GM21619 (cell line): Measurements from ENCODE around the gene UBE2D3.
"Not testable (repeated sequence)": the region's sequence is repeated elsewhere in the genome, so short reads cannot be mapped to it uniquely, and the experiment has no call there.

Experiments
- ATAC-seq: cut with Tn5 transposase; IDR thresholded peaks from one replicate; pipeline ENCODE4 v1.9.1; 2021; ENCODE audit not compliant: unreplicated experiment

The UBE2D3 gene

DNA sequence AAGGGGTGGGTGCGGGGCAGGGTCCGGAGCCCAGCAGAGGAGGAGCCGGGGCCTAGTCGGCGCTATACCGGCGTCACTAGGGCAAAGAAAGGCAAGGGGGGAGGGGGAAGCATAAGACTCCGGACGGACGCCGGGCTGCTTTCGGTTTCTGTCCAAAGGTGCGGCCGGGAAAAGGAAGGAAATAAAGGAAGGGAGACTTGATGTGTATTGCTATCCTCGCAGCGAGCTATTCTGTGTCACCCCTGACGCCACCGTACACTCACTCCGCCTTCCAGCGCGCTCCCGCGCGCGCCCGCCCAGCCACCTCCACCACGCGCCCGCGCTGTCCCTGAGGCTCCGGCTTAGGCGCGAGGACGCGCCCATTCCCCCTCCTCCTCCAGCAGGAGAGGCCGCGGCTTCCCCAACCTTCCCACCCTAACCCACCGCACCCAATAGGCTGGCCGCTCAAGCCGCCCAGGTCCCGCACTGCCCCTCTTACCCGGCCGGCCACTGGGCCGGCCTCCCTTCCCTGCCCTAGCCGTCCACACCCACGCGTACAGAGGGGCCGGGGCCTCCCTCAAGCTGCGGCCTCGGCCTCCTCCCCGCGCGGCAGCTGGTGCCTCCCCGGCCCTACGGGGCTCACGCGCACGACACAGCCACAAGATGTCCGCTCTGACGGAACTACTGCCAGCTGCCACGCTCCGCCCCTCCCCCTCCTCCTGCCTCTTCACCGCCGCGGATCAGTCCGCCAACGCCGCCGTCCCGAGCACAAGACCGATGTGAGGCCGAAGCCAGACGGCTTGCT, at the start of gene UBE2D3:
Gene UBE2D3, minus strand, starts transcription at position 662 of the 784 bp plus-strand sequence. CDS start 1,043 bp downstream, outside the sequence.
- ATAC-seq = peak; percentile 24

DNA sequence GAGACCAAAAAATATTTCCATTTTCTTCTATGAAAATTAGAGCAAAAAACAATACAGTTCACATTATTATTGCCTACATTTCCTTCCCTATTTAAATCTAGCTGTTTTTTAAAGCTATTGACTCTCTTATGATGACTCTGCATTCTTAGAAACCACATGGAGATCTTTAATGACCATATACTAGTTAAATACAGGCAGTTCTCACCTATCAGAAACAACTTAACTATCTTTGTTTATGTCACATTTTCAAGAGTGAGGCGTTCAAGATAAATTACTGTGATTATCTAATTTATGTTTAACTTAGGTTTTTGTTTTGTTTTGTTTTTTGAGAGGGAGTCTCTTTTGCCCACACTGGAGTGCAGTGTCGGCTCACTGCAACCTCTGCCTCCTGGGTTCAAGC, 44.4 kb upstream of the UBE2D3 start:
- ATAC-seq = no peak

DNA sequence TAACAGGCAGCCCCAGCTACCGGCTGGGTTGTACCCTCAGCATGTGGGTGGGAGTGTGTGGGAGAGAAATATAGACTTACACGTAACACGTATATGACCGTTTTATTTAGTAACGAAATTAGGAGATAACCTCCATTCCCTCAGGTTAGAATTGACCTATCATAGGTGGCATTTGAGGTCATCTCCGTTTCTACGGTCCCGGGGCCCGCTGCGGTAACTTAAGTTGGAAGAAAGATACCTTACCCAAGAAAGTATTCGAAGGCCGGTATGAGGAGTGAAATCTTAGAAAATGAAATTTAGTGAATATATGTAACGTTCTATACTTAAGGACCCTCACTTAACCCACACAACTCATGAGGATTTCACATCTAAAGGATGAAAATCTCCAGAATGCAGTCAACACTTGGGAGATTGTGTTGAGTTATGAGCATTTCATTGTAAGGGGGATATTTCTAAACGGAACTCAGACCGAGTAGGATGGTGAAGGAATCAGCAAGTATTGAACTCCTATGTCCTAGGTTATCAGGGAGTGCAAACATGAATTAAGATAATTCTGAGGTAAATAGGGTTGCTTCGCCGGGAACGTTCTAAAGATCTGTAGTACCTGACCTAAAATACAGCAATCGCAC, 42.3 kb upstream of the UBE2D3 start:
- peak; percentile 20 for ATAC-seq

DNA sequence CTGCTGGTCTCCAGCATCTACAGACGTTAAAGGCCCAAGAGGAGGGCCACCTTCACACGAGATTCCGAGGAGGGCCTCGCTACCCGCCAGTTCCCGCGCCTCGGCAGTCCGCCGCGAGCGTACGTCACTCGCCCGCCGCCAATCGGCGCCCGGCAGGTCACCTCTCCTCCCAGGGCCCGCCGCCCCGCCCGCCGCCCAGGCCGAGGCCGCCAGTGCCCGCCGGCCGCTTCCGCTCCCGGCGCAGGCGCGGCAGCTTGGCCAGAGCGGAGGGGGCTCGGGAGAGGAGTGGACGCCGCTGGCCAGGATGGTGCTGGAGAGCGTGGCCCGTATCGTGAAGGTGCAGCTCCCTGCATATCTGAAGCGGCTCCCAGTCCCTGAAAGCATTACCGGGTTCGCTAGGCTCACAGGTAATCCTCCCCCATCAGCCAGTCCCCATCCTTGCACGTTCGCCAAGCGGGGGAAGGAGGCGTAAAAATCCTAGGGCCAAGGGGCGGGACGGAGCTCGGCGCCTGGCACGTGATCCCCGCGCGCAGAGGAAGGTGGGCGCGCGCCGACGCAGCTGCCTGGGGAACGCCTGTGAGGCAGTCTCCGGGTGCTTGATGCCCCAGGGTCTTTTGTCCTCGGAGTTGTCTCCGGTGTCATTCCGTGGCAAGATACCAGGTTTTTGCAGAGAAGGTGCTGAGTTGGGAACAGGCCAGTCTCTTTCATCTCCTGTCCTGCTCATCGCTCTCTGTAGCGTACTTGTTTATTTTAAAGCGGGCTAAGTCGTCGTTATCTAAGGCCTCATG, 41.6 kb upstream of the UBE2D3 start, which contains the start of gene CISD2:
Gene CISD2, plus strand, starts transcription at position 212 of the 788 bp plus-strand sequence. Its CDS starts 93 bp downstream, at position 305.
- peak; percentile 82 for ATAC-seq

DNA sequence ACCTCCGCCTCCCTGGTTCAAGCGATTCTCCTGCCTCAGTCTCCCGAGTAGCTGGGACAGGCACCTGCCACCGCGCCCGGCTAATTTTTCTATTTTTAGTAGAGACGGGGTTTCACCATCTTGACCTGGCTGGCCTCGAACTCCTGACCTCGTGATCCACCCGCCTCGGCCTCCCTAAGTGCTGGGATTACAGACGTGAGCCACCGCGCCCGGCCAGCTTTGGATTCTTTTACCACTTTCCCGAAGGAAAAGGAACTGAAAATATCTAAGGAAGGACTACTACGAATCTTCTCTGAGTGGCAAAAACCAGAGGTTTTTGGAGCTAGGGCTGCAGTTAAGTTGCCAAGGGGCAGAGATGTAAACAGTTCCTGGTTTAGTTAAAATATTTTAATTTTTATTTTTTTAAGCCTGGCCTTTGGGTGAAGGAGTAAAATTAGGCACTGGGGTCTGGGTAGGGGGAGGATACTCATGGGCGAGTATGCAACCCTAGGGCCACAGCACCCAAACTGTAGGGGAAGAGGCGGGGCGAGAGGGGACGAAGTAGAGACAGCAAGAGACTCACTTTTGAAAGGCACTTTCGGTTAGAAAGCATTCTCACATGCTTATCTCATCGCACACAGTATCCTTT, 40.9 kb upstream of the UBE2D3 start:
- ATAC-seq = no peak

DNA sequence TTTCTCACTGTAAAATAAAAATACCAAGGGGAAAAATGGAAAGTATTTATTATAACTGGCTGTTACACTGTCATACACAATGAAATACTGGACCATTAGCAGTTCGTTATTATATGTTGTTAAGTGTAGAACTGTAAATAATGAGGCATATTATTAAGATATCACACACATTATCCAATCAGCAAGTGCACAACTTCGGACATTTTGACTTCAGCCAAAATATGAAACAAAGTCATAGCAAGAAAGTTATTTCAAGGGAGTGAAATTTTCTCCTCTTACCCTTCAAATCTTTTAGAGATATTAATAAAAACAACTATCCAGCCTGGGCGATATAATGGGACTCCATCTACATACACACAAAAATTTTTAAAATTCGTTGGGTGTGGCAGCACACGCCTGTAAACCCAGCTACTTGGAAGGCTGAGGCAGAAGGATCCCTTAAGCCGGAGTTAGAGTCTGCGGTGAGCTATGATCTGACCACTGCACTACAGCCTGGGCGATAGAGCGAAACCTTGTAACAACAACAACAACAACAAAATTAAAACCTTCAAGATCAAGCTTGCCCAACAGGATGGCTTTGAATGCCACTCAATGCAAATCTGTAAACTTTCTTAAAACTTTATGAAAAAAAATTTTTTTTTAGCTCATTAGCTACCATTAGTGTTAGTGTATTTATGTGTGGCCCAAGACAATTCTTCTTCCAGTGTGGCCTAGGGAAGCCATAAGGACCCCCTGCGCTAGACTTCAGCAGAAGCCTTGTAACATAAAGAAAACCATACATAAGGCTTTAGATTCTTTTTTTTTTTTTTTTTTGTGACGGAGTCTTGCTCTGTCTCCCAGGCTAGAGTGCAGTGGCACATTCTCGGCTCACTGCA, 40.2 kb upstream of the UBE2D3 start:
- peak; percentile 7 for ATAC-seq

DNA sequence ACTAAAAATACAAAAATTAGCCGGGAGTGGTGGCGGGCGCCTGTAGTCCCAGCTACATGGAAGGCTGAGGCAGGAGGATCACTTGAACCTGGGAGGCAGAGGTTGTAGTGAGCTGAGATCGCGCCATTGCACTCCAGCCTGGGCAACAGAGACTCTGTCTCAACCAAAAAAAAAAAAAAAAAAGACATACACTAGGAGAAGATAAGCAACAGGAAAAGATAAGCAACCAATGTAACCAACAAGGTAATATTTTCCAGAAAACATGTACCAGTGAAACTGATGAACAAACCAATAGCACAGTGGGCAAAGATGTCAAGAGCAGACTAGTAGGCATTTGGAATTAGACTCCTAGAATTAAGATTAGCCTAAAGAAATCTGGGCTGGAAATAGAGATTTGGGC, 38.0 kb upstream of the UBE2D3 start:
- not testable (repeated sequence) for ATAC-seq

DNA sequence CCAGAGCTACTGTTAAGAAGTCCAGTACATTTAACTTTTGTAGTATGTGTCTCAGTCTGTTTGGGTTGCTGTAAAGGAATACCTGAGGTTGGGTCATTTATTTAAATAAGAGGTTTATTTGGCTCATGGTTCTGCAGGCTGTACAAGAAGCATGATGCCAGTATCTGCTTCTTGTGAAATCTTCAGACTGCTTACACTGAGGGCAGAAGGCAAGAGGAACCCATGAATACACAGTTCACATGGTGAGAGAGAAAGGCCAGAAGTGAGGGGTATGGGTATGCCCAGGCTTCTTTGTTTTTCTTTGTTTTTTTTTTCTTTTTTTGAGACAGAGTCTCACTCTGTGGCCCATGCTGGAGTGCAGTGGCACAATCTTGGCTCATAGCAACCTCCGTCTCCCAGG, 35.4 kb upstream of the UBE2D3 start:
- no peak for ATAC-seq

DNA sequence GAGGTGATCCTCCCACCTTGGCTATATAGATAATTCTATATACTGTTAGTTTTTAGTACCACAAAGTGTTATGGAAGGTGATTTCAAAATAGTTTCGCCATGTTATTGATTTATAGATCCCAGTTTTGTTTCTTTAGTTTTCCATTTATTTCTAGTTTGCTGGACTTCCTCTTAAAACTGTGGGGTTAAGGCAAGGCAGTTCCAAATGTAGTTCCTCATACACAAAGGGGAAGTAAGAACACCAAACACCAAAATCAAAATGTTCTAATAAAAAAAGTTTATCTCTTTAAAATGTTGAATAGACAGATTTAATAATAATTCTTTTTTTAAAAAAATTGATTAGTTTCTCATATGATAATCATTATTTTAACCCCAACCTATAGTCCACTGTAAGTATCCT, 34.7 kb upstream of the UBE2D3 start:
- ATAC-seq = no peak

DNA sequence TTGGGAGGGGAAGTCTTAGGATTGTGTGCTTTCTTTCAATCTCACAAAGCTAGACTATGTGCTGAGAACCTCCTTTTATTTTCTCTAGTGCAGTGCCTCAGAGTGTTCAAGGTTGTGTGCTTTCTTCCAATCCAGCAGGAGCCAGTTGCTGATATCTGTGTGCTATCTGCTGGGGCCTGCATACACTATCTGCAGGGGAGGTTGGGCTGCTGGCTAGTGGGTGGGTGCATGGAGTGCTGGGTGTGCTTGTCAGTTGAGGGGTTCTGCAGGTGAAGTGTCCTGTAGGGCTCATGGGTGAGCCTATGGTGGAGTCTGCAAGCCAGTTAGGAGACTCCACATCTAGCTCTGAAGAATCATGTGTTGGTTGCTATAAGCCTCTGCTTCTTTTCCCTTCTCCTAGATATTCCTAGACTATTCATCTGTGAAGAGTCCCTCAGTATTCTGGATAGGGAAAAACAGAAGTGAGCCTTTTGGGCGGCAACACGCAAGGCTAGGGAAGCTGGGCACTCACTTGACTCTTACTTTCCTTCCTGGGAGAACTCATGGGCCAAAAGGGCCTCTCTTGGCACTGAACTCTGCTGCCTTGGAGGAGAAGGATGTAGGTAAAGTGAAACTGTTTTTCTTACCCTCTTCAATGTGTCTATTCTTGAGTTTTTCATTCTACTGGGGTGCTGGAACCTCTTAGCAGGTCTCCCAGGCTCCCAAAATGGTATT, 33.4 kb upstream of the UBE2D3 start:
- no peak for ATAC-seq

DNA sequence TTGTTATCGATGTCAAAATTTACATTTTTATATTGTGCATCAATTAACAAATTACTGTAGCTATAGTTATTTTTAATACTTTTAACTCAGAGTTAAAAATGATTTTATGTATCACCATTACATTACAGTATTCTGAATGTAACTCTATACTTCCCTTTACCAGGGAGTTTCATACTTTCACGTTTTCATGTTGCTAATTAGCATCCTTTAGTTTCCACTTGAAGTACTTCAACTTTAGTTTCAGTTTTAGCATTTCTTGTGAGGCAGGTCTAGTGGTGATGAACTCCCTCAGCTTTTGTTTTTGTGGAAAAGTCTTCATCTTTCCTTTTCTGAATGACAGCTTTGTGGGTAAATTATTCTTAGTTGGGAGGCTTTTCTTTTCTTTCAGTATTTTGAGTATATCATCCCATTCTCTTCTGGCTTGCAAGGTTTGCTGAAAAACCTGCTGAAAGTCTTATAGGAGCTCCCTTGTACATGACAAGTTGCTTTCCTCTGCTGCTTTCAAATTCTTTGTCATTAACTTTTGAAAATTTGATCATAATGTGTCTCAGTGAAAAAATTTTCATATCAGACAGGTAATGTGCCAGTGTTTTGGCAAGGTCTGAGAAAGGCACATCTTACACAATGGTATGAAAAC, 31.6 kb upstream of the UBE2D3 start:
- no peak for ATAC-seq

DNA sequence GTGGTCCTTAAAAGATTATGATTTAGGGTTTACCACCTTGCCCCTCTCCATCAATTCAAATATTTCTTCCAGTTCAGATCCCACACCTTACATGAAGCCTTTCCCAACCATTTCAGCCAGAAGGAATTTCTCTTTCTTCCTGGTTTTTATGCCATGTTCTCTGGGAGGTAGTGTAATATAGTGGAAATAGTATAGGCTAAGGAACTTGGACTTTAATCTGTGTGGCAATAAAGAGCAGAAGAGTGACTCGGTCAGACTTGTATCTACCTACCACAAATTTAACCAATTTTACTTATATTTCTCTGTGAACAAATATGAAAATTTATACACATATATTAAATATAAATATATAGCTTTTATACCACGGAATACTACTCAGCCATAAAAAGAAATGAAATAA, 23.0 kb upstream of the UBE2D3 start:
- ATAC-seq = no peak

DNA sequence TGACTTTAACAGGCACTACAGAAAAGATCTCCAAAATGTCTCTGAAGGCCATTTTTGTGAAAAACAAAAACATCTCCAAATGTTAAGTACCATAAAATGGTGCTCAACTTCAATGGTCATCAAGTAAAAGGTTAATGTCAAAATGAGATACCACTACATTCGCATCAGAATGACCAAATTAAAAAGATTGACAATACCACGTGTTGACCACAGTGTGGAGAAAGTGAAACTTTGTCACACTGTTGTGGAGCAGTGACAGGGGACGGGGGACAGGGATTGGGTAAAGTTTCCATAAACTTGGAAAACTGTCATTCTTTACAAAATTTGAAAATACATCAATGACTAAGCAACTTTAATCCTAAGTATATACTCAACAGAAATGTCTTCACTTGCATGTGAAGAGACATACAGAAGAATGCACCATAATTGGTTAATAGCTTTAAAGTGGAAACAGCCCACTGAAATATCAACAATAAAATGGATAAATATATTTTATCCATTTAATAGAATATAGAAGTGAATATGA, 22.3 kb upstream of the UBE2D3 start:
- no peak for ATAC-seq

DNA sequence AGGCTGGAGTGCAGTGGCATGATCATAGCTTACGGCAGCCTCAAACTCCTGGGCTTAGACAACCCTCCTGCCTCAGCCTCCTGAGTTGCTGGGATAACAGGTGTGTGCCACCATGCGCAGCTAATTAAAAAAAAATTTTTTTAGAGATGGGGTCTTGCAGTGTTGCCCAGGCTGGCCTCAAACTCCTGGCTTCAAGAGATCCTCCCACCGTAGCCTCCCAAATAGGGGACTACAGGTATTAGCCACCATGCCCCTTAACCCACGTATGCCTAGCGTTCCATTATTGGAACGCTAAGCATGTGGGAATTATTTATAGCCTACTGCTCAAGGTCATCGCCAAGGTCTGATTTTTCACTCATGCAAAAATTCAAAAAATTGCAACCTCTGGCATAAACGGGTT, 20.3 kb upstream of the UBE2D3 start:
- no peak for ATAC-seq

DNA sequence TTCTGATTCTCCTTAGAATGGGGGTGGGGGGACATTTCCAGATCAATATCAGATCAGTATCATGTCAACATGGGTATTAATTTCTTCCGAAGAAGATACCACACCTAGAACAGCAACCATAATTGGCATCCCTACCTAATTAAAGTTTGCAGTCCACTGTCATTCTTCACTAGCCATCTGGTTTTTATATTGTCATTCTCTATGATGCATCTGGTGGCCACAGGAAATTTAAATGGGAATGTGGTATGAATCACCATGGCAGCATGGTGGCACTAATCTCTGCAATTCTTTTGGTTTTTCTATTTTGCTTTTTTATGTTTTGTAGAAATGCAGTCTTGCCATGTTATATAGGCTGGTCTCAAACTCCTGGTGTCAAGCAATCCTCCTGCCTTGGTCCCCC, 16.6 kb upstream of the UBE2D3 start:
- no peak for ATAC-seq

DNA sequence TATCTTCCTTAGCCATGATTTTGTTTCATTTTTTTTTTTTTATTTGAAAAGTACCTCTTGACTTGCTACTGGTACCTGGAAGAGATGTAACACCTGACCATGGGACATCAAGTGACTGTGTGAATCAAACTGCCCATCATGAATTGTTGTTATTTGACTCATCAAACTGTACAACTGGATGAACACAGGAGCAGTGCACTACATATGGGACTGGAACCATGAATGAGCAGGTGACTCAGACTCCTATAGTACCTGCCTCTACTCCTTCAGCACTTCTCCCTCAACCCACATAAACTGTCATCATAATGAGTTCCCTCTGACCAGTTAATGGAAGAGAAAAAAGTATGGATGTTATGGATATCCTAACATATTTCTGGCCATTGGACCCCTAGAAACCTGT, 15.9 kb upstream of the UBE2D3 start:
- no peak for ATAC-seq

DNA sequence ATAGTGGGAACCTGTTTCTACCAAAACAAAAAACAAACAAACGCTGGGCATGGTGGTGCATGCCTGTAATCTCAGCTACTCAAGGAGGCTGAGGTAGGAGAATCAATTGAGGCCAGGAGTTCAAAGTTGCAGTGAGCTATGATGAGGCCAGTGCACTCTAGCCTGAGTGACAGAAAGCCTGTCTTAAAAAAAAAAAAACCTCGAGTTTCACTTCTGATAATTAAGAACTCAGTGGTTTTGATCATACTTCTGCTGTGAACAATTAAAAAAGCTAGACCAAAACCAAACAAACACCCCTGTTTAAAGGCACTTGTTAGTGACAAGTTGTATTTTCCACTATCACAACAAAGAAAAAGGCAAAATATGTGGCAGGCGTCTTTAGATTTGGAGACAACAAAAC, 15.0 kb upstream of the UBE2D3 start:
- no peak for ATAC-seq

DNA sequence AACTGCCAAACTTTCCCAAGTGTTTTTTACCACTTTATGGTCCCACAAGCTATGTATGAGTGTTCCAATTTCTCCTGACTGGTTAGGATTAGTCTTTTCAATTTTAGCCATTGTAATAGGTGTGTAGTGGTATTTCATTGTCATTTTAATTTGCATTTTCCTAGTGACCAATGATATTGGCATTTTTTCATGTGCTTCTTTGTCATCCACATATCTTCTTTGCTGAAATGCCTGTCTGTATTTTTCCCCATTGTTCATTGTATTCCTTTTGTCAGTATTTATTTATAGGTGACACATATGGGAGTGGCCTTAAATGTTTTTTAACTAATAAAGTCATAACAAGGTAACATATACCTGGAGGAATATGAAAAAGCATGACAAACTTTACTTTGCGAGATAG, 9.2 kb upstream of the UBE2D3 start:
- no peak for ATAC-seq

DNA sequence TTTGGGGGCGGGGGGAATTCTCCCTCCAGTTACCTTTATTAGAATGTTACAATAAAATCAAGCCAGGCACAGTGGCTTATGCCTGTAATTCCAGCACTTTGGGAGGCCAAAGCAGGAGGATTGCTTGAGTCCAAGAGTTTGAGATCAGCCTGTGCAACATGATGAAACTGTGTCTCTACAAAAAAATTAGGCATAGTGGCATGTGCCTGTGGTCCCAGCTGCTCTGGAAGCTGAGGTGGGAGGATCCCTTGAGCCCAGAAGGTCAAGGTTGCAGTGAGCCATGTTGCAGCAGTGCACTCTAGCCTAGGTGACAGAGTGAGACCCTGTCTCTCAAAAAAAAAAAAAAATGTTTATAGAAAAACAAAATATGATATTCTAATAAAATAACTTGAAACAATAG, 5.3 kb upstream of the UBE2D3 start:
- ATAC-seq = no peak
